ENCODE data around the gene TMEM132C.

DNA sequence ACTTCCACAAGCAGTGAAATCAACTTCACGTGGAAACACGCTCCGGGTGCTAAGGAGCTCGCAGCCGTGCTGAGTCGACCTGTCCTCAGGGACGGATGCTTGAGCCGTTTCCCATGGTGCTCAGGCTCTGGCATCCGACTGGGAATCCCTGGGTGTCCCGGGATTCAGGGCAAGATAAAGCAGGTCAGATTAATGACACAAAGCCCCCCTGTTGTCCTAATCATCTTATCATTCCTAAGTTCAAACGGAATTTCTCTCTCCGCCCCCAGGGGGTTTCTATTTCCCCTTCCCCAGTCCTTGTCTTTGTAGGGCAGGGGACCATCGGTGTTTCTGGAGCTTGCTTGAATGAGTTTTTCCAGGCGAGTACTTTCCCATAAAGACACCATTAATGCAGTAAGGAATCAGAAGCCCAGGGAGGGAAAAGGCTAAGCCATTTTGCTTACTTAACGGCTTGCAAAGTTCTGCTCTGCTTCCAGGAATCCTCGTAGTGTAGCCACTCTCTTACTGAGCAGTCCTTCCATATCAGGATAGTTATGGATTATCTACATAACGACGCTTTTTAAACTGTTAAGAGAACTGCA is 116.5 kb downstream of the TMEM132C start:
- TF ChIP-seq, protein P1, sequence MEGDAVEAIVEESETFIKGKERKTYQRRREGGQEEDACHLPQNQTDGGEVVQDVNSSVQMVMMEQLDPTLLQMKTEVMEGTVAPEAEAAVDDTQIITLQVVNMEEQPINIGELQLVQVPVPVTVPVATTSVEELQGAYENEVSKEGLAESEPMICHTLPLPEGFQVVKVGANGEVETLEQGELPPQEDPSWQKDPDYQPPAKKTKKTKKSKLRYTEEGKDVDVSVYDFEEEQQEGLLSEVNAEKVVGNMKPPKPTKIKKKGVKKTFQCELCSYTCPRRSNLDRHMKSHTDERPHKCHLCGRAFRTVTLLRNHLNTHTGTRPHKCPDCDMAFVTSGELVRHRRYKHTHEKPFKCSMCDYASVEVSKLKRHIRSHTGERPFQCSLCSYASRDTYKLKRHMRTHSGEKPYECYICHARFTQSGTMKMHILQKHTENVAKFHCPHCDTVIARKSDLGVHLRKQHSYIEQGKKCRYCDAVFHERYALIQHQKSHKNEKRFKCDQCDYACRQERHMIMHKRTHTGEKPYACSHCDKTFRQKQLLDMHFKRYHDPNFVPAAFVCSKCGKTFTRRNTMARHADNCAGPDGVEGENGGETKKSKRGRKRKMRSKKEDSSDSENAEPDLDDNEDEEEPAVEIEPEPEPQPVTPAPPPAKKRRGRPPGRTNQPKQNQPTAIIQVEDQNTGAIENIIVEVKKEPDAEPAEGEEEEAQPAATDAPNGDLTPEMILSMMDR (IDR thresholded peaks at IDR 0.05; ENCODE audit: low read length): no peak
- no peak for TF ChIP-seq EZH2 (optimal IDR thresholded peaks at IDR 0.05; ENCODE audit: low read depth, low read length)
- no peak for TF ChIP-seq EZH2phosphoT487 (IDR thresholded peaks at IDR 0.05; ENCODE audit: low read length)

Data from MM.1S (cell line).